ENCODE results near the gene CLIC4. TPM values are rescaled to one million over a fixed set of nuclear protein-coding genes. Genes with fewer than 3 reads are reported as not detected.
A peak's percentile ranks its signal among the peaks of the same experiment; 100 is the strongest.

The CLIC4 gene
- total and polyA plus RNA-seq, 2 of the 8 experiments (the other 6 are each of a cell fraction or from before 2014, with no cell fraction given) = 77.5 to 293 TPM

- no peak overlapping the region for H2BK15ac ChIP-seq (ENCODE audit: low read length)
- H3K23ac ChIP-seq (ENCODE audit: insufficient read length) = no peak overlapping the region
- no peaks in the 10 kb centered on the region for H3K79me2 ChIP-seq (ENCODE audit: control insufficient read depth in 1 of 2, insufficient read depth in 2 of 2, low read length in 2 of 2)
- H3K36me3 ChIP-seq (ENCODE audit: control insufficient read depth in 2 of 4, insufficient read depth in 4 of 4, low read length in 3 of 4) = no peaks in the 10 kb centered on the region
- 93% methylated on average over 7 of the region's 7 CpGs; no CpG with 5 or more reads in 1 of the 2 experiments for WGBS, 2 experiments (ENCODE audit: extremely low coverage in 1 of 2, insufficient coverage in 1 of 2, insufficient read length in 1 of 2, insufficient replicate concordance in 2 of 2, low coverage in 1 of 2, low lambda C conversion rate in 2 of 2, missing lambda C conversion rate in 1 of 2)
- no peak overlapping the region for H3K14ac ChIP-seq (ENCODE audit: insufficient read length)
- FAIRE-seq (no peak), DNase-seq (ENCODE audit: low read depth in 1 of 2, low spot score in 2 of 2) (no peak)
- ChIA-PET CTCF (ENCODE audit: partially characterized antibody) (interaction anchor here (1.0 to 5.8 kb wide), 3 partner anchors 10 to 45 kb away, joined by 5 to 26 read pairs (median 7); no protein-coding TSS in a partner anchor), POLR2A (ENCODE audit: partially characterized antibody) (interaction anchor here (1.2 kb wide), 1 partner anchor 15 kb away, joined by 3 read pairs; no protein-coding TSS in a partner anchor)
- H3K23me2 ChIP-seq (ENCODE audit: low read depth, low read length) = no peaks in the 10 kb centered on the region
- no peaks in the 10 kb centered on the region for H3K9me3 ChIP-seq (ENCODE audit: insufficient read depth in 2 of 2, low read depth in 1 of 2, low read length in 1 of 2)
- no peak overlapping the region for H3K4ac ChIP-seq (replicated peaks; ENCODE audit: insufficient read length, low read depth, low read length)
- no peak overlapping the region for H4K5ac ChIP-seq (ENCODE audit: insufficient read length, low read depth, low read length)
- H3K4me2 ChIP-seq (ENCODE audit: insufficient read depth in 1 of 2, low read depth in 2 of 2, low read length in 2 of 2) = no peak overlapping the region
- H3K79me1 ChIP-seq (ENCODE audit: low read depth, low read length) = no peaks in the 10 kb centered on the region
- H3K18ac ChIP-seq (ENCODE audit: extremely low read depth, low read length) = 0 out of 2 replicates have a peak overlapping the region, but pooled peaks have one; percentile 32
- no peak overlapping the region for H3K4me3 ChIP-seq (ENCODE audit: extremely low read depth in 1 of 4, insufficient read depth in 2 of 4, low read depth in 3 of 4, low read length in 4 of 4)
- H3K4me1 ChIP-seq (replicated peaks in 1 of 4; ENCODE audit: control insufficient read depth in 3 of 4, insufficient read depth in 4 of 4, low read length in 3 of 4) = peaks cover 0 to 4% (median 4%) of the 10 kb centered on the region in 4 experiments; a peak in 3 of 7 replicates
- H2BK120ac ChIP-seq (replicated peaks; ENCODE audit: low read depth, low read length) = no peak overlapping the region
- H2BK12ac ChIP-seq (ENCODE audit: low read depth, low read length) = no peak overlapping the region
- no peak overlapping the region for H4K8ac ChIP-seq (ENCODE audit: extremely low read depth, insufficient read depth, low read length)
- no peak overlapping the region for H2AFZ ChIP-seq (ENCODE audit: low read length)
- no peaks in the 10 kb centered on the region for H4K20me1 ChIP-seq (replicated peaks in 1 of 2; ENCODE audit: control insufficient read depth in 1 of 2, insufficient read depth in 2 of 2, low read length in 2 of 2)
- no peak overlapping the region for H3K27ac ChIP-seq (ENCODE audit: low read depth, low read length)
- TF ChIP-seq, protein P1, sequence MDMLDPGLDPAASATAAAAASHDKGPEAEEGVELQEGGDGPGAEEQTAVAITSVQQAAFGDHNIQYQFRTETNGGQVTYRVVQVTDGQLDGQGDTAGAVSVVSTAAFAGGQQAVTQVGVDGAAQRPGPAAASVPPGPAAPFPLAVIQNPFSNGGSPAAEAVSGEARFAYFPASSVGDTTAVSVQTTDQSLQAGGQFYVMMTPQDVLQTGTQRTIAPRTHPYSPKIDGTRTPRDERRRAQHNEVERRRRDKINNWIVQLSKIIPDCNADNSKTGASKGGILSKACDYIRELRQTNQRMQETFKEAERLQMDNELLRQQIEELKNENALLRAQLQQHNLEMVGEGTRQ (IDR thresholded peaks at IDR 0.05; ENCODE audit: low read length) = no peak
- TF ChIP-seq CHD1 (IDR thresholded peaks at IDR 0.05; ENCODE audit: low read depth, low read length) = no peak
- no peak for TF ChIP-seq BCL11A (IDR thresholded peaks at IDR 0.05; ENCODE audit: low read depth in 2 of 2, low read length in 2 of 2)
- TF ChIP-seq HDAC2 (IDR thresholded peaks at IDR 0.05; ENCODE audit: borderline replicate concordance in 1 of 2, low read depth in 2 of 2, low read length in 2 of 2) = no peak
- no peak for TF ChIP-seq TAF7 (optimal IDR thresholded peaks at IDR 0.05; ENCODE audit: borderline replicate concordance, low read depth, low read length)
- TF ChIP-seq TCF12 (IDR thresholded peaks at IDR 0.05; ENCODE audit: low read depth, low read length) = no peak
- no peak overlapping the region for H4K91ac ChIP-seq (replicated peaks; ENCODE audit: insufficient read length, low read length)
- H3K9ac ChIP-seq (replicated peaks in 1 of 4; ENCODE audit: extremely low read depth in 1 of 4, low read depth in 3 of 4, low read length in 3 of 4) = no peak overlapping the region
- H2BK5ac ChIP-seq (ENCODE audit: low read depth, low read length) = no peak overlapping the region
- peaks cover 0 to 6% (median 0%) of the 10 kb centered on the region in 4 experiments; a peak in 2 of 7 replicates for H3K27me3 ChIP-seq (replicated peaks in 1 of 4; ENCODE audit: control insufficient read depth in 3 of 4, extremely low read depth in 1 of 4, insufficient read depth in 3 of 4, low read length in 3 of 4)
- no peak overlapping the region for H3K56ac ChIP-seq (replicated peaks; ENCODE audit: insufficient read length, low read depth, low read length)
- H2AK5ac ChIP-seq (ENCODE audit: low read depth, low read length) = no peak overlapping the region
- no peak overlapping the region for H2BK20ac ChIP-seq (ENCODE audit: low read length)
These were observed 119.9 kb downstream of the CLIC4 start for GRCh38 chr1:24865168-24865567.
